ENCODE measurements around the gene NRL. TPM values are rescaled to one million over a fixed set of nuclear protein-coding genes. Genes with fewer than 3 reads are reported as not detected.

The NRL gene
- total and polyA plus RNA-seq, 2 experiments from 2014 or later = 0.48 to 0.86 TPM

DNA sequence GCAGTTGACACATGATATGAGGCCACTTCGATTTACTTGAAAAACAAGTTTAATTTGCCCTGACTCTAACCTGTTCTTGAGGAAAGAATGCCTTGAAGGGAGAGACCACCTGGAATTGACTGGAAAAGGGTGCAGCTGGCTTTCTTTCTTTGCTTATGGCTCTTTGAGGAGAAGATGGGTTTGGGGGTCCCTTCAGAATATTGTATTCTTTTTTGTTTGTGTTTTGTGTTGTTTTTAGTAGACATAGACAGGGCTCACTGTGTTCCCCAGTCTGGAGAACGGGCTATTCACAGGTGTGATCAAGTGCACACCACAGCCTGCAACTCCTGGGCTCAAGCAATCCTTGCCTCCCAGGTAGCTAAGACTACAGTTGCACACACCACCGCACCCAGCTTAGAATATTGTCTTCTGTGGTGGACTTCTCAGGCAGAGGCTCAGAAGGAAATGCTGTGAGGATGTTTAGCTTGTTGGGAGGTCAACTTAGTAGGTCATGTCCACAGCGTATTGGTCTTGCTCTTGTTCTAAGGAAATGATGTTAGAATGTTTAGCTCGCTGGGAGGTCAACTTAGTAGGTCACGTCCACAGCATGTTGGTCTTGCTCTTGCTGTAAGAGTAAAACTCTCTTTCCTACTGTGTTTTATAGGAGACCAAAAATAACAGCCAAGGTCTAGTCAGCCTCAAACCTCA is 1.5 kb upstream of the NRL start:
- Histone ChIP-seq H3K4me2 (ENCODE audit: unreplicated experiment) (peak overlapping the region; percentile 86), H2AFZ (no peak overlapping the region), H3K4me1 (ENCODE audit: insufficient read depth) (peaks cover 12% of the 10 kb centered on the region), H3K9me2 (ENCODE audit: insufficient read depth) (no peaks in the 10 kb centered on the region), H3K4me3 (peak overlapping the region; percentile 81), H4K20me1 (ENCODE audit: insufficient read depth) (no peaks in the 10 kb centered on the region), H3K79me2 (ENCODE audit: insufficient read depth) (peaks cover 16% of the 10 kb centered on the region; the same call in 1 of the 2 replicates), H3K27me3 (replicated peaks; ENCODE audit: insufficient read depth) (no peaks in the 10 kb centered on the region), H3K9ac (peak overlapping the region; percentile 95; the same call in 1 of the 2 replicates), H3K36me3 (ENCODE audit: low read depth) (peaks cover 5% of the 10 kb centered on the region; the same call in 1 of the 2 replicates), H3F3A (ENCODE audit: insufficient read depth) (peaks cover 5% of the 10 kb centered on the region), H3K27ac (no peak overlapping the region), H3K9me3 (ENCODE audit: low read depth) (no peaks in the 10 kb centered on the region)
- DNase-seq = no peak
- TF ChIP-seq EZH2 (IDR thresholded peaks at IDR 0.05; ENCODE audit: insufficient read depth, poor library complexity, severe bottlenecking) (no peak), EZH2phosphoT487 (IDR thresholded peaks at IDR 0.05; ENCODE audit: insufficient read depth, low read depth) (no peak)
- in situ Hi-C loops (cut with MboI) = no loop called here
- 89% methylated on average over 6 of the region's 6 CpGs for WGBS, 2 experiments (ENCODE audit: low coverage in 1 of 2, low lambda C conversion rate in 2 of 2, missing lambda C conversion rate in 2 of 2)

DNA sequence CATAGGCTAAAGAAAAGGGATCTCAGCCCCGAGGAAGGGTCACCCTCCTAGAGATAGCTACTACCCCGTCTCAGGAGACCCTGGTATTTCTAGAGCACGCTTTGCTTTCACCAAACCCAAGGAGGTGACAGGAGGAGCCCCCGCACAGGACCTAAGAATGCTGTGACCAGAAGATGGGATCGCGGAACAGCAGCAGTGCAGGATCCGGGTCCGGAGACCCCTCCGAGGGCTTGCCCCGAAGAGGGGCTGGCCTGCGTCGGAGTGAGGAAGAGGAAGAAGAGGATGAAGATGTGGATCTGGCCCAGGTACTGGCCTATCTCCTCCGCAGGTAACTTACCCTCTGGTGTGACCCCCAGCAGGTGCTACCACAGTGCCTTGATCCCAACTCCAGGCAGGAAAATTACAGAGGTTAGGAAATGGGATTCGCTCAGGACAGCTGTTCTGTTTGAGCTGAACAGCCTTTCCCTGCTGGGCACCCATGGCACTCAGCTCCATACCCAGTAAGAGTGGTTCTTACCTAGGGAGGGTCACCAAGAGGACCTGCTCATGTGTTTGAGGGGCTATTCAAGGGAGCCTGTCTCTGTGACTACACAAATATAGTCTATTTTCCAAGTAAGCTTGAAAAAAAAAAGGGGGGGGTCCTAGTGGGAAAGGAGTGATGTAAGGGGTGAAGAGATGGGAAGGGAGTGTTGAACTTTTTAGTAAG is 826 bp upstream of the NRL start:
- Histone ChIP-seq H3K9me3 (ENCODE audit: low read depth) (no peaks in the 10 kb centered on the region), H3K27me3 (replicated peaks; ENCODE audit: insufficient read depth) (no peaks in the 10 kb centered on the region), H4K20me1 (ENCODE audit: insufficient read depth) (no peaks in the 10 kb centered on the region), H3K4me3 (peak overlapping the region; percentile 81), H3K4me1 (ENCODE audit: insufficient read depth) (peaks cover 12% of the 10 kb centered on the region), H3K4me2 (ENCODE audit: unreplicated experiment) (peak overlapping the region; percentile 86), H3K9ac (peak overlapping the region; percentile 95), H3K27ac (peak overlapping the region; percentile 98), H3K36me3 (ENCODE audit: low read depth) (no peaks in the 10 kb centered on the region; the same call in 1 of the 2 replicates), H3F3A (ENCODE audit: insufficient read depth) (peaks cover 5% of the 10 kb centered on the region), H2AFZ (peak overlapping the region; percentile 96), H3K79me2 (ENCODE audit: insufficient read depth) (peaks cover 16% of the 10 kb centered on the region; the same call in 1 of the 2 replicates), H3K9me2 (ENCODE audit: insufficient read depth) (no peaks in the 10 kb centered on the region)
- DNase-seq = peak; percentile 40
- in situ Hi-C loops (cut with MboI) = no loop called here
- 1% methylated on average over 14 of the region's 14 CpGs for WGBS, 2 experiments (ENCODE audit: low coverage in 1 of 2, low lambda C conversion rate in 2 of 2, missing lambda C conversion rate in 2 of 2)
- no peak for TF ChIP-seq EZH2phosphoT487 (IDR thresholded peaks at IDR 0.05; ENCODE audit: insufficient read depth, low read depth)
- TF ChIP-seq EZH2 (IDR thresholded peaks at IDR 0.05; ENCODE audit: insufficient read depth, poor library complexity, severe bottlenecking) = no peak

DNA sequence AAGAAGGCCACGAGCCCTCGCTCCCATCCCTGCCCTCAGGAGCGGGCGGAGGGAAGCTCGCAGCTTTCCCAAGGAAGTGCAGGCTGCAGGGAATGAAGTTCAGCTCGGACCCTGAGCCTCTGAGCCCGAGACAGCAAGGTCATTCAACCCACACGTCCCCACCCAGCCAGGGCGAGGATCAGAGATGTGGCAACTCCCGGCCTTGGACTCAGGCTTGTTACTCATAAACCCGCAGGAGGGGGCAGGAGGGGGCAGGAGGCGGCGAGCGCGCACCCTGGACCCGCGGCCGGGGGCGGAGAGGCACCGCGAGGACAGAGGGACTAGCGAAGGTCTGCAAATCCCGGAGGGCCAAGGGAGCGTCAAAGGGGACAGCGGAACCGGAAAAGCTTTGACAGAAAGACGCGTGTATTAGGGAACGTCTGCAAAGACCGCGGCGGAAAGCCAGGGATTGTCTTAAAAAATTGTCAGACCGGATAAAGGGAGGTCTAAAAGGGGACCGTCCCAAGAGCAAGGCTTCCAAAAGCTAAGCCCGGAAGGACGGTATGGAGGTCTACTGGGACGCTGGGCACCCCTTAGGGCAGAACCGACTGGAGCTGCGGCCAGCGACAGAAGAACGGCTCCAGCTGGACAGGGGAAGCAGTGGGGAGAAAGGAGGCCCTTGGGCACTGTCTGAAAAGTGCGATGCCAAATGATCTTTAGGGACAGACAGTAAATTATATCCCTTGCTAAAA is 783 bp downstream of the NRL start:
- Histone ChIP-seq H3K9me2 (ENCODE audit: insufficient read depth) (no peaks in the 10 kb centered on the region), H3K79me2 (ENCODE audit: insufficient read depth) (peaks cover 16% of the 10 kb centered on the region; the same call in 1 of the 2 replicates), H3K27me3 (replicated peaks; ENCODE audit: insufficient read depth) (no peaks in the 10 kb centered on the region), H3K4me3 (peak overlapping the region; percentile 81), H3F3A (ENCODE audit: insufficient read depth) (peaks cover 5% of the 10 kb centered on the region), H3K9me3 (ENCODE audit: low read depth) (no peaks in the 10 kb centered on the region), H3K4me2 (ENCODE audit: unreplicated experiment) (peak overlapping the region; percentile 97), H3K4me1 (ENCODE audit: insufficient read depth) (peaks cover 12% of the 10 kb centered on the region), H2AFZ (peak overlapping the region; percentile 91), H4K20me1 (ENCODE audit: insufficient read depth) (no peaks in the 10 kb centered on the region), H3K27ac (peak overlapping the region; percentile 98), H3K9ac (peak overlapping the region; percentile 95), H3K36me3 (ENCODE audit: low read depth) (no peaks in the 10 kb centered on the region)
- peak; percentile 96 for DNase-seq
- in situ Hi-C loops (cut with MboI) = no loop called here
- TF ChIP-seq EZH2phosphoT487 (IDR thresholded peaks at IDR 0.05; ENCODE audit: insufficient read depth, low read depth) = no peak
- TF ChIP-seq EZH2 (IDR thresholded peaks at IDR 0.05; ENCODE audit: insufficient read depth, poor library complexity, severe bottlenecking) = no peak
- 1 to 2% methylated on average over 29 to 41 of the region's 42 CpGs for WGBS, 2 experiments (ENCODE audit: low coverage in 1 of 2, low lambda C conversion rate in 2 of 2, missing lambda C conversion rate in 2 of 2)

DNA sequence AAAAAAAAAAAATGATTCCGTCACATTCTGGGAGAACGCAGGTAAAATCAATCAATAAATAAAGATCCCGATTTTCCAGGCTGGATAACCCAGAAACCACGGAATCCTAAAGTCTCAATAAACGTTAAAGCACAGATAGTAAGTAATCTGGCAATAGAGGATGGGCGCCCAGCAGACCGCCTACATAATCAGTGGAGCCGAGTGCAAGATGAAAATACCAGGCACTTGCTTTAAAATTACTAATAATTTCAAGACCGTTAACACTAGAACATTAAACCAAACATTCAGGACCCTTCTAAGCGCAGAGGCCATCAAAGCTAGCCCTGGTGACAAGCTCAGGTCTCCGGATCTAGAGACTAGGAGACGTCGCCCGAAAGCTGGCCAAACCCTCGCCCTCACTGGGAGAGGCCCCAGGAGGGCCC is 1.4 kb downstream of the NRL start:
- Histone ChIP-seq H3K27ac (peak overlapping the region; percentile 98), H3F3A (ENCODE audit: insufficient read depth) (peaks cover 5% of the 10 kb centered on the region), H3K27me3 (replicated peaks; ENCODE audit: insufficient read depth) (no peaks in the 10 kb centered on the region), H3K79me2 (ENCODE audit: insufficient read depth) (peaks cover 16% of the 10 kb centered on the region; the same call in 1 of the 2 replicates), H3K4me1 (ENCODE audit: insufficient read depth) (peaks cover 12% of the 10 kb centered on the region), H3K4me2 (ENCODE audit: unreplicated experiment) (peak overlapping the region; percentile 97), H3K4me3 (peak overlapping the region; percentile 81), H3K9ac (peak overlapping the region; percentile 95), H3K9me3 (ENCODE audit: low read depth) (no peaks in the 10 kb centered on the region), H4K20me1 (ENCODE audit: insufficient read depth) (no peaks in the 10 kb centered on the region), H3K36me3 (ENCODE audit: low read depth) (no peaks in the 10 kb centered on the region), H3K9me2 (ENCODE audit: insufficient read depth) (no peaks in the 10 kb centered on the region), H2AFZ (peak overlapping the region; percentile 91)
- TF ChIP-seq EZH2 (IDR thresholded peaks at IDR 0.05; ENCODE audit: insufficient read depth, poor library complexity, severe bottlenecking) = no peak
- no peak for TF ChIP-seq EZH2phosphoT487 (IDR thresholded peaks at IDR 0.05; ENCODE audit: insufficient read depth, low read depth)
- in situ Hi-C loops (cut with MboI) = no loop called here
- peak; percentile 61 for DNase-seq
- 12% methylated on average over 14 to 15 of the region's 15 CpGs for WGBS, 2 experiments (ENCODE audit: low coverage in 1 of 2, low lambda C conversion rate in 2 of 2, missing lambda C conversion rate in 2 of 2)
